Naive thymus-derived CD4-positive, alpha-beta T cell (primary cell): ENCODE measurements around the gene PDK1. TPM values are rescaled to one million over a fixed set of nuclear protein-coding genes. Genes with fewer than 3 reads are reported as not detected.

Source experiments
- ATAC-seq: fragments of 150-1000 bp; cut with Tn5 transposase; 2 replicates; pipeline ENCODE4 v1.10.0; 2021; ENCODE audit warnings: mild to moderate bottlenecking, moderate library complexity
- CTCF ChIA-PET: fragments of 350-600 bp; sonication (Branson Sonifier 250); formaldehyde crosslinking; loops from one replicate; lab custom pipeline; 2021; ENCODE audit warnings: antibody characterized with exemption; lab: Charles Lee
- POLR2A ChIA-PET: fragments of 350-600 bp; sonication (Branson Sonifier 250); formaldehyde crosslinking; loops from one replicate; lab custom pipeline; 2021; ENCODE audit warnings: antibody characterized with exemption, inconsistent platforms; lab: Charles Lee
- DNase-seq, 9 donors: peaks; one replicate each; pipeline versions ENCODE4 v3.0.0 to v3.0.0-alpha.2; 2020 to 2022; ENCODE audit warnings: mixed read lengths in 1 of 9
- H3K27ac ChIP-seq: one replicate; pipeline ENCODE4 v1.7.0; 2013; ENCODE audit warnings: mild to moderate bottlenecking, low read depth, low read length, moderate library complexity
- H3K27me3 ChIP-seq, 2 donors: one replicate each; pipeline ENCODE4 v1.7.0; 2013; ENCODE audit warnings: low read length in 2 of 2, mild to moderate bottlenecking in 2 of 2, moderate library complexity in 2 of 2; ENCODE audit not compliant: control insufficient read depth in 2 of 2, insufficient read depth in 2 of 2
- H3K36me3 ChIP-seq, 3 experiments: 1 replicate in 2 of 3; 2 replicates in 1 of 3; pipeline ENCODE4 v1.7.0; 2013; ENCODE audit warnings: low read length in 3 of 3, mild to moderate bottlenecking in 3 of 3, moderate library complexity in 1 of 3; ENCODE audit not compliant: insufficient read depth in 3 of 3, control insufficient read depth in 2 of 3
- H3K4me1 ChIP-seq, 2 donors: one replicate each; pipeline ENCODE4 v1.7.0; 2013; ENCODE audit warnings: low read length in 2 of 2, mild to moderate bottlenecking in 2 of 2, moderate library complexity in 1 of 2; ENCODE audit not compliant: control insufficient read depth in 2 of 2, insufficient read depth in 2 of 2
- H3K4me3 ChIP-seq: 2 replicates; pipeline ENCODE4 v1.7.0; 2013; ENCODE audit warnings: mild to moderate bottlenecking, low read length
- H3K9me3 ChIP-seq, 3 experiments: 1 replicate in 2 of 3; 2 replicates in 1 of 3; pipeline ENCODE4 v1.7.0; 2013; ENCODE audit warnings: low read length in 3 of 3; ENCODE audit not compliant: control insufficient read depth in 2 of 3
- H3K27ac Mint-ChIP-seq, 9 donors: one replicate each; pipeline ENCODE4 v1.8.0; 2020 to 2022; ENCODE audit warnings: mixed read lengths in 9 of 9, mild to moderate bottlenecking in 8 of 9, moderate library complexity in 5 of 9, inconsistent platforms in 2 of 9
- H3K27me3 Mint-ChIP-seq, 5 donors: one replicate each; pipeline ENCODE4 v1.8.0; 2021 to 2022; ENCODE audit warnings: mixed read lengths in 5 of 5, mild to moderate bottlenecking in 1 of 5
- H3K36me3 Mint-ChIP-seq, 5 donors: one replicate each; pipeline ENCODE4 v1.8.0; 2020 to 2022; ENCODE audit warnings: mixed read lengths in 5 of 5, mild to moderate bottlenecking in 3 of 5, inconsistent platforms in 1 of 5
- H3K4me1 Mint-ChIP-seq, 7 donors: one replicate each; pipeline ENCODE4 v1.8.0; 2020 to 2022; ENCODE audit warnings: mixed read lengths in 7 of 7, mild to moderate bottlenecking in 3 of 7, inconsistent platforms in 1 of 7
- H3K4me3 Mint-ChIP-seq, 10 donors: one replicate each; pipeline ENCODE4 v1.8.0; 2020 to 2022; ENCODE audit warnings: mild to moderate bottlenecking in 10 of 10, mixed read lengths in 10 of 10, moderate library complexity in 6 of 10, inconsistent platforms in 2 of 10
- H3K9me3 Mint-ChIP-seq, 11 donors: one replicate each; pipeline ENCODE4 v1.8.0; 2020 to 2022; ENCODE audit warnings: mixed read lengths in 11 of 11, mild to moderate bottlenecking in 4 of 11, inconsistent platforms in 1 of 11, moderate library complexity in 1 of 11
- intact Hi-C, 2 donors: fragments of 100-400 bp; cut with micrococcal nuclease; formaldehyde crosslinking; loops; one replicate each; pipeline ENCODE4 v1.15.1; 2023
- polyA plus RNA-seq, 2 donors: library from polyadenylated mRNA; unstranded; fragments of 300-500 nt; fragmentation: Illumina TruSeq; gene quantifications; one replicate each; pipeline ENCODE4 v1.2.3, GENCODE V29; 2021
- total RNA-seq, 6 experiments: library from RNA in 5 of 6; stranded (reverse) in 5 of 6; gene quantifications; 1 replicate in 5 of 6; 2 replicates in 1 of 6; pipeline ENCODE4 v1.2.3 and lab custom pipeline; 2021 to 2026

Gene PDK1
- total and polyA plus RNA-seq, 7 experiments from 2014 or later = 56.0 to 79.8 (median 66.6) TPM

DNA sequence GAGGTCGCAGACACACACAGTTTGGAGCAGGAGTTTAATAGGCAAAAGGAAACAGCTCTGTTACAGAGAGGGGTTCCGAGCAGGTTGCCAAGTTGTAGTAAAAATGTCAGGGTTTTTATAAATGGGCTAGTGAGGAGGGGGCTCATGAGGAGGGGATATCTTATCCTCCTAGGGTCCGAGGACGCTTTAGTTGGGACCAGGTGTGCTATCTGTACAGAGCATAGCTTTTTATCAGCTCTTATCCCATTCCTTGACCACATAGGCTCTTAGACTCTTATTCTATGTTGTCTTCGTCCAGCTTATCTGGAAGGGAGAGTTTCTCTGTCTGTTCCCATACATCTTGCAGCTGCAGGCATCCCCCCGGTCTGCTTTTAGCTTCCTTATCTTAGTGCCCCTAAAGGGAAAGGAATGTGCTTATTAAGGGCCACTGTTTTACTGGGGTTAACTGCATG, 44.7 kb downstream of the PDK1 start:
- Mint-ChIP-seq H3K4me1 (peaks cover 0 to 41% (median 23%) of the 10 kb centered on the region in 7 donors), H3K36me3 (peaks cover 19 to 73% (median 54%) of the 10 kb centered on the region in 5 donors), H3K27me3 (no peaks in the 10 kb centered on the region), H3K4me3 (no peak overlapping the region), H3K27ac (peak overlapping the region in 4 of 9 donors; percentile 22 to 73 (median 44)), H3K9me3 (no peaks in the 10 kb centered on the region)
- peaks cover 0 to 52% (median 5%) of the 10 kb centered on the region in 3 experiments for H3K36me3 ChIP-seq
- DNase-seq (no peak), ATAC-seq (no peak)
- H3K4me3 ChIP-seq = no peak overlapping the region
- no peaks in the 10 kb centered on the region for H3K9me3 ChIP-seq
- ChIA-PET POLR2A (interaction anchor here (0.8 kb wide), 1 partner anchor 11 kb away, joined by 3 read pairs; no protein-coding TSS in a partner anchor), CTCF (interaction anchor here (1.0 kb wide), 1 partner anchor 13 kb away, joined by 3 read pairs; no protein-coding TSS in a partner anchor)
- no peaks in the 10 kb centered on the region for H3K4me1 ChIP-seq
- no peaks in the 10 kb centered on the region for H3K27me3 ChIP-seq
- intact Hi-C loops = no loop called here
- no peak overlapping the region for H3K27ac ChIP-seq

DNA sequence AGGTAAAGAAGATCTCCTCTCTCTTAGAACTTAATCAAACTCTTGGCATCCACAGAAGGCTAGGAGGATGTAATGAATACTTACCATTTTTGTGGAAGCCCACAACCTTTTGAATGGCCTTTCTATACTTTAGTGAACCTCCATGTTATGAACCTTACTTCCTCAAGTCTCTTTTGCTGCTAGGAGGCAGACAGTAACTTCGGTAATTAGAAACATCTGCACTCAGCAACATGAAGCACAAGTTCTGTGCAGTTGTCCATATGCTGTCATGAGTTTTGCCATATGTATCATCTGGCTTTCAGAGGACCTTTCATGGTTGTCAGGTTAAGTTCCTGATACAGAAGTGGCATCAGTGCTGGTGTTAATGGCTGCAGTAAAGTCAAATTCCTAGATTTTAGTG, 50.4 kb downstream of the PDK1 start:
- Histone ChIP-seq H3K9me3 (no peaks in the 10 kb centered on the region), H3K36me3 (peaks cover 0 to 52% (median 0%) of the 10 kb centered on the region in 3 experiments), H3K27me3 (no peaks in the 10 kb centered on the region), H3K4me3 (no peak overlapping the region), H3K27ac (no peak overlapping the region), H3K4me1 (no peaks in the 10 kb centered on the region)
- ChIA-PET POLR2A (no interaction called here), CTCF (no interaction called here)
- Mint-ChIP-seq H3K27me3 (no peaks in the 10 kb centered on the region), H3K27ac (peak overlapping the region in 2 of 9 donors; percentile 42 to 65), H3K4me1 (peaks cover 0 to 18% (median 3%) of the 10 kb centered on the region in 7 donors), H3K9me3 (no peaks in the 10 kb centered on the region), H3K4me3 (no peak overlapping the region), H3K36me3 (peaks cover 14 to 53% (median 41%) of the 10 kb centered on the region in 5 donors)
- ATAC-seq (no peak), DNase-seq (no peak)
- intact Hi-C loops = no loop called here

DNA sequence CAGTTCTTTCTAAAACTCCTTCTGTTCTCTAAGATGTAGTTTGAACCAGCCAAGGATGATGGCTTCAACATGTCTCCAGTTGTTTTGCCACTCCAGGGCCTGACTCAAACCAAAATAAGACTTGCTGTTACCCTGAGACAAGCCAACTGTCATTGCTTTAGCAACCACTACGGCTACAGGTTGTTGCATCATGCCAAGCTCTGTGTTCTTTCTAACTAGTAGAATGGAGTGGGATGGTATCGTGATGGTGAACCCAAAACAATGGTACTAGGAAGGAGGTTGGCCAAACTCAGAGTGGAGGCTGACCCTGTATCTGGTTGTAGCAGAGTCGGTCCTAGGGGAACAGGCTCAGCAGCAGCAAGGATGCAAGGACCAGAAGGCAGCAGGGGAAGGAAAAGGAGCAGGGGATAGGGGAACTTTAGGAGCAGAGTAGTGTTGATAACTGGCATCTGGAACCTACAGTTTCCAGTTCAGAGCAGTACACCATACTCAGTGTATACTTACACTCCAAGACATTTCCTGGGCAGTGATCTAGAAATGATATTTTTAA, 51.6 kb downstream of the PDK1 start:
- Histone ChIP-seq H3K4me1 (no peaks in the 10 kb centered on the region), H3K9me3 (no peaks in the 10 kb centered on the region), H3K4me3 (no peak overlapping the region), H3K36me3 (peaks cover 0 to 50% (median 0%) of the 10 kb centered on the region in 3 experiments), H3K27me3 (no peaks in the 10 kb centered on the region), H3K27ac (no peak overlapping the region)
- Mint-ChIP-seq H3K4me3 (no peak overlapping the region), H3K9me3 (no peaks in the 10 kb centered on the region), H3K36me3 (peaks cover 14 to 51% (median 41%) of the 10 kb centered on the region in 5 donors), H3K27me3 (no peaks in the 10 kb centered on the region), H3K4me1 (peaks cover 0 to 18% (median 3%) of the 10 kb centered on the region in 7 donors), H3K27ac (peak overlapping the region in 7 of 9 donors; percentile 2 to 83 (median 37))
- DNase-seq (no peak), ATAC-seq (no peak)
- ChIA-PET POLR2A (interaction anchor here (0.6 kb wide), 1 partner anchor 121 kb away, joined by 3 read pairs; no protein-coding TSS in a partner anchor), CTCF (no interaction called here)
- intact Hi-C loops = no loop called here

DNA sequence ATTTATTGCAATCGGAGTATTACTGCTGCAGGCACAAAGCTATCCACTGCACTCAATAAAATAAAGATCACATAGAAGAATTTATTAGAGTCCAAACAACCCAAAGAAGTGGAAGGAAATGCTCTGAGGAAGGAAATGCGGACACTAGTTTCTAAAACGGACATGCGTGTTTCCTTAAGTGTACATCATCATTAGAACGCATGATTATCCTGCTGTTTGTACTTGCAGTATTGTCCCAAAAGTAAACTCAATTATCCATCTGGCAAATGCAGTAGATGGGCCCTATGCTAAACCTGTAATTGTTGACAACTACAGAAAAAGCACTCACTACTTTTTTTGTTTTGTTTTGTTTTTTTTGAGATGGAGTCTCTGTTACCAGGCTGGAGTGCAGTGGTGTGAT, 53.6 kb downstream of the PDK1 start:
- DNase-seq (no peak), ATAC-seq (no peak)
- H3K4me1 ChIP-seq = no peaks in the 10 kb centered on the region
- Mint-ChIP-seq H3K27ac (peak overlapping the region in 1 of 9 donors; percentile 25), H3K36me3 (peaks cover 4 to 39% (median 28%) of the 10 kb centered on the region in 5 donors), H3K4me3 (no peak overlapping the region), H3K4me1 (peaks cover 0 to 18% (median 2%) of the 10 kb centered on the region in 7 donors), H3K9me3 (no peaks in the 10 kb centered on the region), H3K27me3 (no peaks in the 10 kb centered on the region)
- no peak overlapping the region for H3K4me3 ChIP-seq
- H3K27me3 ChIP-seq = no peaks in the 10 kb centered on the region
- CTCF ChIA-PET = interaction anchor here (0.7 kb wide), 1 partner anchor 602 kb away, joined by 3 read pairs; no protein-coding TSS in a partner anchor
- intact Hi-C loops = no loop called here
- no peak overlapping the region for H3K27ac ChIP-seq
- no peaks in the 10 kb centered on the region for H3K9me3 ChIP-seq
- POLR2A ChIA-PET = no interaction called here
- H3K36me3 ChIP-seq = peaks cover 0 to 62% (median 0%) of the 10 kb centered on the region in 3 experiments

DNA sequence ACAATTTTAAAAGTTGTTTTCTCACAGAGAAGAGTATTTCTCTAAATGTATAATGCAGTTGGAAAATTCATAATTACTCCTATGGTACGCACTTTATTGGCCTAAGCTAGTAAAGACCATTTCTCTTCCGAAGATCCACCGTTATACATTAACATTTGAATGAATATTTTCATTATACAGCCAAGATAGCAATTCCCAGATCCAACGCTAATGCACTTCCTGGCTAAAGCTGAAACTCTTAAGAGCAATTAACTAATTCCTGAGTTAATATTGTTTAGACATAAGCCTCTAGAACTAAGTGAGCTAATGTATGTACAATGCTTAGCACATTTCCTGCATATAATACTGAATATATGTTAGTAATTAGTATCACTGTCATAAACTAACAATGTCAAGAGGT, 56.2 kb downstream of the PDK1 start:
- peaks cover 0 to 29% (median 21%) of the 10 kb centered on the region in 5 donors for H3K36me3 Mint-ChIP-seq
- intact Hi-C loops = no loop called here
- CTCF ChIA-PET = interaction anchor here (0.7 kb wide), 2 partner anchors 89 to 772 kb away, joined by 3 to 4 read pairs; no protein-coding TSS in a partner anchor

DNA sequence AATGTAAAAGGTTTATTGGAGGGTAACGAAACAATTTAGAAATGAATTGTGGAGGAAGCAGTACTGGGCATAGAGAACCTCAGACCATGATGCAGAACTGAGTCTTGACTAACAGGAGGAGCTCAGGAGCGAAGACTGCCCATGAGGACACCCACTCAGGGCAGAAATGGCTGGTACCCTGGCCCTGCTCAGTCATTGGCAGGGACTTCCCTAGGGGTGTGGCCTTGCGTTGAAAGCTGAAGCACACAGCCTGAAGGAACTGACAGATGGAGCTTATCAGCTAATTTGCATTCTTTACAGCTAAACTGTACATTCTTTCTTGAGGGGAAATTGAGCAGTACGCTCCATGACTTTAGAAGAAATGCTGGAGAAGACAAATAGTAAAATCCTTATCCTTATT, 57.1 kb downstream of the PDK1 start:
- no peak overlapping the region for H3K27ac ChIP-seq
- CTCF ChIA-PET = interaction anchor here (1.5 kb wide), 1 partner anchor 12 kb away, joined by 3 read pairs; no protein-coding TSS in a partner anchor
- peaks cover 0 to 32% (median 17%) of the 10 kb centered on the region in 5 donors for H3K36me3 Mint-ChIP-seq
- ATAC-seq = no peak
- no peaks in the 10 kb centered on the region for H3K4me1 ChIP-seq
- H3K9me3 ChIP-seq = no peaks in the 10 kb centered on the region
- H3K27me3 ChIP-seq = no peaks in the 10 kb centered on the region
- peaks cover 0 to 37% (median 0%) of the 10 kb centered on the region in 3 experiments for H3K36me3 ChIP-seq
- peaks cover 0 to 4% (median 0%) of the 10 kb centered on the region in 7 donors for H3K4me1 Mint-ChIP-seq
- H3K4me3 Mint-ChIP-seq = no peak overlapping the region
- H3K9me3 Mint-ChIP-seq = no peaks in the 10 kb centered on the region
- no peak overlapping the region for H3K4me3 ChIP-seq
- H3K27ac Mint-ChIP-seq = peak overlapping the region in 4 of 9 donors; percentile 21 to 65 (median 38)
- intact Hi-C loops = no loop called here
- no peak for DNase-seq
- no peaks in the 10 kb centered on the region for H3K27me3 Mint-ChIP-seq
- POLR2A ChIA-PET = no interaction called here

More for the DNA sequence above, 56.2 kb downstream of the PDK1 start:
- Mint-ChIP-seq H3K4me1 (peaks cover 0 to 4% (median 0%) of the 10 kb centered on the region in 7 donors), H3K4me3 (no peak overlapping the region), H3K9me3 (no peaks in the 10 kb centered on the region), H3K27me3 (no peaks in the 10 kb centered on the region), H3K27ac (peak overlapping the region in 3 of 9 donors; percentile 5 to 73 (median 16))
- no peak overlapping the region for H3K27ac ChIP-seq
- ATAC-seq = no peak
- H3K4me3 ChIP-seq = no peak overlapping the region
- no peaks in the 10 kb centered on the region for H3K9me3 ChIP-seq
- DNase-seq = no peak
- H3K27me3 ChIP-seq = no peaks in the 10 kb centered on the region
- H3K4me1 ChIP-seq = no peaks in the 10 kb centered on the region
- H3K36me3 ChIP-seq = peaks cover 0 to 41% (median 0%) of the 10 kb centered on the region in 3 experiments
- POLR2A ChIA-PET = interaction anchor here (1.1 kb wide), 1 partner anchor 12 kb away, joined by 3 read pairs; no protein-coding TSS in a partner anchor
